Measurements from ENCODE around the gene NOC4L.

NOC4L gene

DNA sequence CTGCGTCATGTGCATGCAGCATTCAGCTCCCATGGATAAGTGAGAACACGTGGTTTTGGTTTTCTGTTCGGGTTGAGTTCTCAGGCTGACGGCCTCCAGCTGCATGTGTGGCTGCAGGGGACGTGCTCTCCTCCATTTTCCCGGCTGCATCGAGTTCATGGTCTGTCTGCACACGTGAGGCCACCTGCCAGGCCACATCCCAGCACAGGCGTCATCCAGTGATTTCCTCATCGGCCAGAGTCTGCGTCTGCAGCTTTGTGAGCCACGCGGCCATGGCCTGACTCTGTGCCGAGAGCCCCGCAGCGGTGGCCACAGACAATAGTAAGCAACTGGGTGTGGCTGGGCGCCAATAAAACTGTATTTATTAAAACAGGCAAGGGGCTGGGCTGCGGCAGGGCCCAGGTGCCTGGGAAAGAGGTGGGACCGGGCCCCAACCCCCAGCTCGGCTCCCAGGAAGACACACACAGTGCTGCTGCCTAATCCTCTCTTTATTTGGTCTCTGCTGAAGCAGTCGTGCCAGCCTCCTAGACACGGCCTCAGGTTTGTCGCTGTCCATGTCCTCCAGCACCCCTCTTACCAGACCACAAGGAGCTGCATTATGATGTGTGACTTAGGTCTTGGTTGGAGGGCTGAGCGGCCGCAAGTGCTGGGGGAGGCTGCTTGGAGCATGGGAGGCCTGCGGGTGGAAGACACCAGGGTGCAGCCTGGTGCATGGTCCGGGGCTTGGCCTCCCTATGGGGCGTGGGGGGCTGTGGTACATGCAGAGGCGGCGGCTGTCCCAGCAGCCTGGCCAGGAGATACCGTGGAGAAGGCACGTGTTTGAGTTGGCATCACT, 52.0 kb downstream of the NOC4L start:
- no peak for DNase-seq (ENCODE audit: low spot score)
- 0 out of 2 replicates have a peak overlapping the region, but pooled peaks have one; percentile 1 for H3K27ac ChIP-seq
- TF ChIP-seq, protein P1, sequence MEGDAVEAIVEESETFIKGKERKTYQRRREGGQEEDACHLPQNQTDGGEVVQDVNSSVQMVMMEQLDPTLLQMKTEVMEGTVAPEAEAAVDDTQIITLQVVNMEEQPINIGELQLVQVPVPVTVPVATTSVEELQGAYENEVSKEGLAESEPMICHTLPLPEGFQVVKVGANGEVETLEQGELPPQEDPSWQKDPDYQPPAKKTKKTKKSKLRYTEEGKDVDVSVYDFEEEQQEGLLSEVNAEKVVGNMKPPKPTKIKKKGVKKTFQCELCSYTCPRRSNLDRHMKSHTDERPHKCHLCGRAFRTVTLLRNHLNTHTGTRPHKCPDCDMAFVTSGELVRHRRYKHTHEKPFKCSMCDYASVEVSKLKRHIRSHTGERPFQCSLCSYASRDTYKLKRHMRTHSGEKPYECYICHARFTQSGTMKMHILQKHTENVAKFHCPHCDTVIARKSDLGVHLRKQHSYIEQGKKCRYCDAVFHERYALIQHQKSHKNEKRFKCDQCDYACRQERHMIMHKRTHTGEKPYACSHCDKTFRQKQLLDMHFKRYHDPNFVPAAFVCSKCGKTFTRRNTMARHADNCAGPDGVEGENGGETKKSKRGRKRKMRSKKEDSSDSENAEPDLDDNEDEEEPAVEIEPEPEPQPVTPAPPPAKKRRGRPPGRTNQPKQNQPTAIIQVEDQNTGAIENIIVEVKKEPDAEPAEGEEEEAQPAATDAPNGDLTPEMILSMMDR (conservative IDR thresholded peaks at IDR 0.05; ENCODE audit: low read depth), result no peak
- ChIA-PET CTCF (interaction anchor here (0.5 to 0.6 kb wide), 4 partner anchors 9 to 366 kb away, joined by 3 to 6 read pairs (median 4); no protein-coding TSS in a partner anchor), POLR2A (ENCODE audit: low non-redundant PET) (no interaction called here)

DNA sequence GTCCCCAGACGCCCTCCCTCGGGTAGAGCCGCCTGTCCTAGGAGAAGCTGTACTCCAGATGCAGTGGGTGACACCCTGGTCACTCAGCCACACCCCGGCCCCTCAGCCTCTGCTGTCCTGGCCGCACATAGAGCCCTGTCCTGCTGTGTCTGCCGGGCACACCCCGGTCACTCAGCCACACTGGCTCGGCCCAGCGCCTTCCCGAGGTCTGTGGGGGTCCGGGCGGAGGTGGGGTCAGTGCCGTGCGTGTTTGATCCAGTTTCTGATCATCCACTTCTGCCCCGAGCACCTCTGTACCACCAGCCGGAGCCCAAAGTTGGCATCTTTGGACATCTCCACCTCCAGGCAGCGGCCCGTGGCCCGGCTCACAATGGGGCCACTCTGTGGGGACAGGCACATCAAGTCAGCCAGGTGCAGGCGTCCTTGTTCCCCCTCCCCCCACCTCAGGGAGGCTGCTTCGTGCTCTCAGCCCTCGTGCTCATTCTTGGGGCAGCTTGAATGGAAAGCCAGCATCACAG, 52.7 kb downstream of the NOC4L start:
- ChIA-PET CTCF (interaction anchor here (0.6 kb wide), 1 partner anchor 52 kb away, joined by 3 read pairs; no protein-coding TSS in a partner anchor), POLR2A (ENCODE audit: low non-redundant PET) (no interaction called here)
- TF ChIP-seq, protein P1 (conservative IDR thresholded peaks at IDR 0.05; ENCODE audit: low read depth), result no peak
- no peak overlapping the region for H3K27ac ChIP-seq
- DNase-seq (ENCODE audit: low spot score), result no peak

DNA sequence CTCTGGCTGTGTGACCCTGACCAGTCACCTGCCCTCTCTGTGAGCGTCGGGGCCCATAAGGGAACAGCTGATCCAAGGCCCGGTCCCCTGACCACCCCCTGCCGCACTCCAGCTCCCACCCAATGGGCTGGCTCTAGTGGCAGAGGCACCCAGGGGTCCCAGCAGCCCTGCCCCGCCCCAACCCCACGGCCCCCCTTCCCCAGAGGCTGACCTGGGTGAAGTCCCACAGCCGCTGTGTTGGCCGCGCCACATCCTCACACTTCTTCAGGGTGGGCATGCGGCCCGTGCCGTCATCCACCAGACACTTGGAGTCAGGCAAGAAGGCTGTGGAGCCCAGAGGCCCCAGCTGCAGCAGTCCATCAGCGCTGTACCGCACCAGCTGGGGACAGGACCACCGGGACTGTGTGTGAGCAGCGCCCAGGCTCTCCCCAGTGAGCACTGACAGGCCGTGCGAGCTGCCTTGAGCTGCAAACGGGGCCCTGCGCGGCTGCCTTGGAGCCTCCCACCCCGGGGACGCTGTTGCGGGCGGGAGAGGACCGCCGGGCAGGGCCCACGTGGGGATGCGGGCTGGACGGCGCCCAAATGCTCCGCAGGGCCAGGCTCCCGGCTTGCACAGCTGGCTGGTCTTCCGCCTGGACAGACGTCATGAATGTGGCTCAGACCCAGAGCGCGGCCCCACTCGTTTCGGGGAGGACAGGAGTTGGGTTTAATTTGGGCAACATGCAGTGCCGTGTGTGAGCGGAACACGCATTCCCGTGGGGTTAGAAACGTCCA, 53.5 kb downstream of the NOC4L start:
- CTCF ChIA-PET, result no interaction called here
- DNase-seq (ENCODE audit: low spot score), result no peak
- no peak overlapping the region for H3K27ac ChIP-seq
- TF ChIP-seq, protein P1 (conservative IDR thresholded peaks at IDR 0.05; ENCODE audit: low read depth), result no peak
- POLR2A ChIA-PET (ENCODE audit: low non-redundant PET), result no interaction called here

DNA sequence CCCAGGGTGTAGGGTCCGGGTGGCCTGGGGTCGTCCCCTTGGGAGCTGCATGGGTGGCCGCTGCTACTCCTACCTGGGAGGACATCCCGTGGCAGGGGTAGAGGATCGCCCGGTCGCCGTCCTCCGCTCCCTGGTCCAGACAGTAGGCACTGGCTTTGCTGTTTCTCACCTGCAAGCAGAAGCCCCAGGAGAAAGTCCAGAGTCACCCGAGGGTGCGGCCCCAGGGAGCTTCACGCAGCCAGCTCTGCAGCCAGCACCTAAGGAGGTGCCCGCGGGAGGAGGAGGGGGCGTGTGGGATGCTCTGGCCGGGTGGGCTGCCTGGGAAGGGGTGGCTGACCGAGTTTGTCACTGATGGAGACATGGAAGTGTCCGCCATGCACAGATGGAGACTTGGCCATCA, 54.8 kb downstream of the NOC4L start:
- no peak for DNase-seq (ENCODE audit: low spot score)
- TF ChIP-seq, protein P1 (conservative IDR thresholded peaks at IDR 0.05; ENCODE audit: low read depth), result no peak
- CTCF ChIA-PET, result no interaction called here

DNA sequence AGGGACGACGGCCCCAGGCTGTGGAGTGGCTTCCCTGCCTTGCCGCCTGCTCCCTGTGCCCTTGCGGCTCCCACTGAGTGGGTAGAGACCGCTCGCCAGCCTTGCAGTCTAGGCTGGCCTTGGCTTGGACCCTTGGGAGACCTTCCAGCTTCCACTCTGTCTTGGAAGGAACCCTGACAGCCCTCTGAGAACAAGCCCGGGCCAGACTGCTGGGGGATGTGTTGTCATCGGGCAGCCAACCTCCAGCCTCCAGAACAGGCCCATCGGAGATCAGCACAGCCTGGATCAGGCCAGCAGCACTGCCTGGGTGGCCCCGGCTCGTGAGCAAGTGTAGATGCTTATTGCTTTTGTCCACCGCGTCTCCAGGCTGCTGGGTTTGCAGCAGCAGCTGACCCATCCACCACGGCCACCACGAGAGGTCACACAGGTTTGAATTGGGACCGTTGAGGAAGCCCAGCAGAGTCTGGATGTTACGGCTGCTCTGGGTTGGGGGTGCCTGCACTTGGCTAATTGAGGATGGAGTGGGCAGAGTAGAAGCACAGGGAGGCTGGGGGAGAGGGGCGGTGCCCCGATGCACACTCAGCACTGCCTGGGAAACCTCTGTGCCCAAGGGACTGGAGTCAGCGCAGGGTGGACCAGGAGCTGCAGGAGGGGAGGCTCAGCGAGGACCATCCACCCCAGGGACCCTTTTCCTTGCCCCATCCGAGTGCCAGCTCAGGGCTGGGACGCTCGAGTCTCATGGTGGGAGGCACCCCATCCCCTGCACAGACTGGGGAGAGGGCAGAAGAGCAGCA, 55.5 kb downstream of the NOC4L start:
- H3K27ac ChIP-seq, result no peak overlapping the region
- POLR2A ChIA-PET (ENCODE audit: low non-redundant PET), result no interaction called here
- DNase-seq (ENCODE audit: low spot score), result no peak
- CTCF ChIA-PET, result no interaction called here
- TF ChIP-seq, protein P1 (conservative IDR thresholded peaks at IDR 0.05; ENCODE audit: low read depth), result no peak

More for the DNA sequence above, 54.8 kb downstream of the NOC4L start:
- no peak overlapping the region for H3K27ac ChIP-seq
- POLR2A ChIA-PET (ENCODE audit: low non-redundant PET), result no interaction called here

DNA sequence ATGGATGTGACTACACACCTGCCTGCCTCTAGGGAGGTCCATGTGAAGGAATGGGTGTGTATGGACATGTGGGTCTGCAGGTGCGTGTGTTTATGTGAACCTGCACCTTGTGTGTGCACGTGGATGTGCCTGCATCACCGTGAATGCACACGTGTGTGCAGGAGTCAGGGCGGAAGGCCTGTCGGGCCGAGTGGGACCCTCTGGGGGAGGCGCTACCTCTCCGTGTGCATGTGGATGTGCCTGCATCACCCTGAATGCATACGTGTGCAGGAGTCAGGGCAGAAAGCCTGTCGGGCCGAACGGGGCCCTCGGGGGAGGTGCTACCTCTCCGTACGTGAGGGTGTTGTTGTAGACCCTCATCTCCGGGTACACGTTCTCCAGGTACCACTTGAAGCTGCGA, 56.5 kb downstream of the NOC4L start:
- no peak for DNase-seq (ENCODE audit: low spot score)
- POLR2A ChIA-PET (ENCODE audit: low non-redundant PET), result no interaction called here
- TF ChIP-seq, protein P1 (conservative IDR thresholded peaks at IDR 0.05; ENCODE audit: low read depth), result no peak
- no peak overlapping the region for H3K27ac ChIP-seq
- CTCF ChIA-PET, result no interaction called here

Data from RWPE1 (cell line).